NCI-H1436 (cell line): ENCODE measurements around the gene SGCA.

Experiments used
- DNase-seq: peaks from one replicate; lab custom pipeline; 2025; lab: John Stamatoyannopoulos, UW

Gene SGCA

DNA sequence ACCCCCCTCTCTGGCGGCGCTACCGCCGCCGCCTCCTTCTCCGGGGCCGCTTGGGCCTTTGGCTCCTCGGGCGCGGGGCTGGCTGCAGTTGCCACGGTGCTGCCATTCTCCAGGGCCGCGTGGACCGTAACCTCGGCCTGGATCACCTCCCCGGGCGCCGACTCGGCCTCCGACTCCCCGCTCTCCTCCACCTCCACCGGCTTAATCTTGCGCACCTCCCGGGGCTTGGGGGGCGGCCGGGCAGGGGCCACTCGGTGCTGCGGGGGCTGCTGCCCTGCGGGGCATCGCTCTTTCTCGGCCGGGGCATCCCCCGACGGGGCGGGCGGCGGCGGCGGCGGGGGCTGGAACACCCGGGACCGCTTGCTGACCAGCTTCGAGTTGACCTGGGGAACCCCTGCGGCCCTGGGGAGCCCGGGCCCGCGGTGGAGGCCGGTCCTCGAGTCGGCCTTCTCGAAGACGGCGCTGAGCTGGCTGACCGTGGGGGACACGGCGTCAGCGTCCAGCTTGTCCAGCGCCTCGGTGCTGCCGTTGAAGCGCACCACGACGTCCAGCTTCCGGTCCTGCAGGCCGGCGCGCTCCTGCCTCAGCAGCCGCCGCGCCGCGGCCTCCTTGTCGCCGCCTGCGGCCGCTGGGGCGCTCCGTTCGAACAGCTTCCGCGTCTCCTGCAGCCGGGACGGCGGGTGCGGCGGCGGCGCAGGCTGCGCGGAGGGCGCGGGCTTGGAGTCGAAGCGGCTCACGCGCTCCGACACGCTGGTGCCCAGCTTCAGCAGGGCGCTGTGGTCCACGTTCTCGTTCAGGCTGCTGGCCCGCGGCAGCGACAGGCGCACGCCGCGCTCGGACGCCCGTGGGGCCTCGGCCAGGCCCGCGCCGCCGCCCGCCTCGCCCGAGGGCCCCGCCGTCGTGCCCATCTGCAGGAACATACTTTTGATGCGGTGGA lies 16.1 kb upstream of the SGCA start:
- no peak for DNase-seq

DNA sequence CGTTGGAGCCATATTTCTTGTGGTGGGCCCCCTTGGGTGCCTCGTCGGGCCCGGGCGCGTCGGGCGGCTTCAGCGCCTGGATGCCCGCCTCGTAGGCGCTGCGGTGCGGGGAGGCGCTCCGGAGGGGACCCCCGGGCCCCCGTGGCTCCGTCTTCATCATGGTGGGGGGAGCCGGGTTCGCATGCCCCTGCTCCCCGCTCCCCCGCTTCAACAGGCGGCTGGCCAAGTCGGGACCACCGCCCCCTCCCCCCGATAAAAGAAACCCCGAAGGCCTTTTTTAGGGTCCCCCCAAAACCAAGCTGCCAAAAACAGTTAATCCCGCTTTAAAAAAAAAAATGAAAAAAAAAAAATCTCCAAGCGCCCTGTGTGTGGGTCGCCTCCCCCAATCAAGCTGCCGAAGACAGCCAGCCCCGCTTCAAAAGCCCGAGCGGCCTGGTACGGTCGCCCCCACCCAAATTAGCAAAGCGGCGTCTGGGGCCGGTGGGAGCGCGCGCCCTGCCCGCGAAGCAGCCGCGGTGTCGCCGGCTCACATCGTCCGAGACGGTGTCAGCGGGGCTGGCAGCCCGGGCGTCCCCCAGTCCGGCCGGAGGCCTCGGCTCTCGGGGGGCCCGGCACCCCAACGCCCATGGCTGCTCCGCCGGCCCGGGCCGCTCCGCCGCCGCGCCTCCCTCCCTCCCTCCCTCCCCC lies 15.3 kb upstream of the SGCA start, which contains the start of gene PPP1R9B:
PPP1R9B (minus strand) TSS at position 324 of the 687 bp plus-strand sequence; CDS start at position 160, 164 bp downstream.
- no peak for DNase-seq

DNA sequence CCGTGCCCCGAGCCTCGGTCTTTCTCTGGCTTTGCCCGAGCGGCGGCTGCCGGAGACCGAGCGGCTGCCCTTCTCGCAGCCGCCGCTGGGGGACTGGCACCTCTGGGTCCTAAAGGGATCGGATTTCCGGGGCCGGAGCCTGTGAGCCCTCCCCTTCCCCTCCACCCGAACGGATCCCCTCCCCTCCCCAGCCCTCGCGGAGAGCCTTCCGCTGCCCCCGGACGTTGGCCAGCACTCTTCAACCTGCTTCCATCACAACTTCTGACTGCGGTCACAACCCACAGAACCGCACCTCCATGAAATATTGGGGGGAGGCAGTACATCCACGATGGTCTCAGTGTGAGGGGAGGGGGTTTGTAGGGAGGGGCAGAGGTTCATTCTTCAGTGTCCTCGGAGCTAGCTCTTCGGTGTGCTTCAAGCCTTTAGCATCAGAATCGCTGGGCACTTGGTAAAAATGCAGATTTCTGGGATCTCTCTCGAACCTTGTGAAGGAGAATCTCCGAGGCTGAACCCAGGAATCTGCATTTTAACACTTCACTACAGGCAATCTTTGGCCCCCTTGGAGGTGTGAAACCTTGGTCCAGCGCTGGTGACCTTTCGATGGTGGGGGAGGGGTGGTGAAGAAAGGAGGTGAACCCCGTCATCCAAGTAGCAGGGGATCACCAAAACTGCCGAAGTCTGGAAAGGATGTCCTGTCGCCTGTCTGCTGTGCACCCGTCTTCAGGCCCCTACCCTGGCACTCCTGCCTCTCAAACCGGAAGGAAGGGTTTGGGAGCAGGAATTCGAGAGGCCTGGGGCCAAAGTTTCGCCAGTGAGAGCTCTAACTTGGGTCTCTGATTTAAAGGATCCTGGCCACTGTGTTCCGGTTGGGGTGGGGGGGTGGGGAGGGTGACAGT lies 14.5 kb upstream of the SGCA start:
- DNase-seq = peak; percentile 90

DNA sequence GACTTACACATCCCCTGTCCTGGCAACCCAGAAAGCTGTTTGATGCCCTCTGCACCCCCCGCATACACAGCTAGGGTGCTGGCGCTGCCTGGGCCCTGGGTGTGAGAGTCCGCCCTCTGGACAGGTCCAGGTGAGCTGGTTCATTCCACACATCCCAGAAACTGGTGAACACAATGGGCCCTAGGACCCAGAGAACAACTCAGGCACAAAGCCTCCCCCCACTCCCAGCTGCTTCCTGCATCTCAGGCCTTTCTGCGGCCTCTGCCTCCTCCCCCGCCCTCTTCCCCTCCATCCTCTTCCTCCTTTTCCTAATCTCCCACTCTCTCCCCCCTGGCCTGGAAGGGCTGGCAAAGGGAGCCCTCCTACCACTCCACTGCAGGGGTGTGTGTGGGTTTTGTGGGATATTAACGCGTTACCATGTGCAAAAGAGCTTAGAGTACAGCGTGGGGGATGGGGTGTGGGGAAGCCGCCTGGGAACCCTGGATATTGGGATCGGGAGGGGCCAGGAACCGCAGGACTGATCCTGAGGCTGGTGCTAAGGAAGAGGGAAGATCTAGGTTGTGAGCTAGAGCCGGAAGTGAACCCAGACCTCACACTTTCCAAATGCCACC lies 13.8 kb upstream of the SGCA start:
- DNase-seq = peak; percentile 69

DNA sequence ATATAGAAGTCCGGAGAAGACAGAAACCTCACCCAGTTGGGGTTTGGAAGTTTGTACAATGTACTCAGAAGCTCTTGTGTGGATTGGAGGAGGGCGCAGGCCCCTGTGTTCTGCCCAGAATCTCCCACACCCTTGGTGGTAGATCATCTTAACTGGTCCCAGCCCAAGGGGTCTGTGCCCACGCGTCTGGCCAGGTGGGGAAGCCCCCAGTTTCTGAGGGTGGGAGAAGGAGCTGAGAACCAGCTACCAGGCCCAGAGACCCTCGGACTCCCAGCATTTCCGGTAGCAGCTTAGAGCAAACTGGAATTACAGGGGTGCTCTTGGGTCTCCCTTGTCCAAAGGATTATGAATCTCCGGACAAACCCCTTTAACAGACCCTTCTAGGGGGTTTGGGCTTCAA lies 13.1 kb upstream of the SGCA start:
- DNase-seq = no peak

DNA sequence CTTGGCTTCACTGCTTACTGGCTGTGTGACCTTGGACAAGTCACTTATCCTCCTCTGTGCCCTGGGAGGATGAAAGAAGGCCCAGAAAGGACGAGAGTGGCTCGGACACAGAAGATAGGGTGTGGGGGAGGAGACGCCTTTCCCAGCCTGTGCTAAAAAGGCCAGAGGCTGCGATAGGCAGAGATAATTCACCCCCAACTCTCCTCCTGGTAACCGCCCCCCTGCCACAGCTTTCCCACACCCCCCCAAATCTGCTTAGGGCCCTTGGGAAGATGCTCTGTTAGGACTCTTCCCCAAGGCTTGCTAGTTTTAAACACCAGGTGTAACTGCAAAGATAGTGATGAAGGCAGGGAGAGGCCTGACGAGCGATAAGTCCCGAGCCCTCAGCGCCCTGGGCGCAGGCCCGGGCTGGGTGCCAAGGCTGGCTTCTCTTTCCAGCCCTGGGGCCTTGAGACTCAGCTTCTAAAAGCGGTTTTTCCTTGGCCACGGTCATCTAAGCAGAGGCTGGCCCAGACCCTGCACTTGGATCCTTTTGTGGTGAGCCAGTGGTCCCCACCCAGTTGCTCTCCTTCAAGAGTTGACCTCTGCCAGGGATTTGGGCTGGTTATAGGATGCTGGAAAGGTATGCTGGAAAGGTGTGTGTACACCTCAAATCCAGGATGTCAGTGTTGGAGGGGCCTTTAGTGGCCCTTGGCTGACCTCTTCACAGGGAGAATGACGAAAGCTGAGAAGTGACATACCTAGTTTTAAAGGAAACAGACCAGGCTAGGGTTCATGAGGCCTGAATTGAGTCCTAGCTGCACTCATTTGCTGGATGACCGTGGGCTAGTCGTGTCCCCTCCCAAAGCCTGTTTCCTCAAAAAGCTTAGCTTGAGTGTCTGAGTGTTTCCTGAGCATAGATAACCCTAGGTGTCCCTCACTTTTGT lies 11.9 kb upstream of the SGCA start:
- no peak for DNase-seq

DNA sequence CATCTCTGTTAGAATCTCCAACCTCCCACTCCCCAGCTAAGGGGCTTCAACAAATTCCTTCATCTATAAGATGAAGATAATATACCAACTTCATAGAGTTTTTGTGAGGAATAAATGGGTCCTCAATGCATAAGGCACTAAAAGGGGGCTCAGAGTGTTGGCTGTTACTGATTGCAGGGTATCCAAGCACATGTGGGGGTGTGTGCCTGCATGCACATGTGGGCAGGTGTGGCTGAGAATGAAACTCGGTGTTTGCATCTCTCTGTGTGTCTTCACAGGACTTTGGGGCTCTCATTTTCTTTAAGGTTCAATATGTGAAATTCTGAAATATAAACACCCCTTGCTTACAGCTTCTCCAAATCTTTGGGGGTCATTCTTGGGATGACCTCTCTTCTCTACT lies 11.2 kb upstream of the SGCA start:
- no peak for DNase-seq

DNA sequence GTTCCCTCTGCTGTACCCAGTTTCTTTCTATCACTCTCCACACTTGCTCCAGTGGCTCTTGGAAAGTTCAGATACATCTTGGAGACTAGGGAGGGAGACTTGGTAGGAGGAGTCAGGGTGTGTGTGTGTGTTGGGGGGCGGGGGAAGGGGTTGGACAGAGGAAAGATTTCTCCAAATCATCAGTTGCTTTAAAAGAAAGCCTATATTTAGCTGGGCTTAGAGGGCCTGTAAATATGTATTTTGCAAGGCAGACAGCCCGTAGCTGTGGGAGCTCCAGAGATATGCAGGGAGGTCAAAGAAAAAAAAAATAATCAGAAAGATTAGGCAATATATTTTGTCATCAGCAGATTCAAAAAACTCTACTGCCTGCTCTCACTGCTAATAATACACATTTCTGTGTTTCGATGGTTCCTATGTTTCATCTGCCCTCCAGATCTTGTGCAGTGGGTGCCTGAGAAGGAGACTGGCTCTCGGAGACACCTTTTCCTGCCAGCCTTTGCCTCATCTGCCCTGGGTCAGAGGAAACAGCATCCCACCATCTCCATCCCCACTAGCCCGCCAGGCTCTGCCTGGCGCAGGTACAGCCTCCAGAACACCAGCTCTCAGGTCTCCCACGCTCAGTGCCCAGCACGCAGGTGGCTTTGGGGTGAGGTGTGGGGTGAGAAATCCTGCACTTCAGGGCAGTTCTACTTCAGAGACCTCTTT lies 10.5 kb upstream of the SGCA start:
- DNase-seq = no peak

DNA sequence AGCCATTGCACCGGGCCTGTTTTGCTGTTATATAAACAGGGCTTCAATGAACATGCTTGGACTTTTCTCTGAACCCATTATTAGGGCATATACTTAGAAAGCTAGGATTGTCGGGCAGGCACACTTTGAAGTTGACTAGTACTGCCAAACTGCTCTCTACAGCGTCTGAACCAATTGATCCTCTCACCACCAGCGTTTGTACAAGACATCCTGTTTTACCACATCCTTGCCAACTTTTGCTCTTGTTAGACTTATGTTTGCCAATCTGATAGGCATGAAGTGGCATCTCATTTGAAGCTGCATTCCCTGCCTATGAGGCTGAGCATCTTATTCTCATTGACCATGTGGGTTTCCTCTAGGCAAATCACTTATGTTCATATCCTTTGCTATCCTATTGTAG lies 7.9 kb upstream of the SGCA start:
- no peak for DNase-seq

DNA sequence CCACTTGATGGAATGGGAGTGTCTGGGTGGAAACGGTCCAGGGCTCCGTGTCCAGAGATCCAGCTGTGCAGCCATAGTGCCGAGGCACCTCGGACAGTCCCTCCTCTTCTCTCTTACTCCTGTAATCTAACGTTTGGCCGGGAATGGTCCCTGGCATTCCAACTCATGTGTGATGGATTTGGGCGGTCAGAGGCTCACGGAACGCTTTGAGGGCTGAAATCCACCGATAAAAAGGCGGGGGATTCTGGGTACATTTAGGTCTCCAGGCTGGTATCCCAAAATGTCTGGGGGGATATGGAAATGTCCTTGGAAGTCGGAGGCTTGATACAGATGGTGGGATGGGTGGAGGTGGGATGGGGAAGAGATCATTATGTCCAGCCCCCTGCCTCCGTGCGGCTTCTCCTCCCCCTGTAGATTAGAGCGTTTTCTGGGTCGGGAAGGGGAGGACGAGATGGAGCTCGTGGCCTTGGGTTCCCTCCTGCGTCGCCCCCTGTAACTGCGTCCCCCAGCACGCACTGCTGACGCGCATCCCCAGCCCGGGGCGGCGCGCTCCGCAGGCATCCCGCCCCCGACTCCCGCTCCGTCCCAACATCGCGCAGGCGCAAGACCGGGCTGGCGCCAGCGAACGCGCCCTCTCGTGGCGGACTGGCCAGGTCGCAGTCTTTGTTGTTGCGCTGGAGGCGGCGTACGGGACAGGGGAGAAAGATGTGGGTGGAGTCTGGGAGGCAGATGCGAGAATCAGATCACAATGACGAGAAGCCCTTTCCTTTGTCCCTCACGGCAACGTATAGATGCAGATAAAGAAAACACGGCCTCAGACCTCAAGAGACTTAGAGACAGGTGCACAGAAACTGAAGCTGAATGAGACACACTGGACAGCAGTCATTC lies 4.5 kb upstream of the SGCA start:
- DNase-seq = peak; percentile 96

DNA sequence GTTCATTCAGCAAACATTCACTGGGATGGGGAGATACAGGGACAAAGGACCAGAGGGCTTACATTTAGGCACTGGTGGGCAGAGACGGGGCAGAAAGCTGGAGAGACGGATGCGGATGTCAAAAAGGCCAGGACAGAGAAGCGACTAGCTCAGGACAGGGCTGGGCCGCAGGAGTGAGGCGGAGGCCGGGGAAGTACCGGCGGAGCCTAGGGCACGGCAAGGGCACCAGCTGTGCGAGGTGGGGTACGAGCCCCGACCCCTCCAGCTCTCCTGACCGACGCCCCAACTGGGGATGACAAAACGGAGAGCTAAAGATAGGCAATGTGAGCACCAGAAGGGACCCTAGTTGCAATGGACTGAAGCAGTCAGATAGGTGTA lies 3.9 kb upstream of the SGCA start:
- DNase-seq = no peak

DNA sequence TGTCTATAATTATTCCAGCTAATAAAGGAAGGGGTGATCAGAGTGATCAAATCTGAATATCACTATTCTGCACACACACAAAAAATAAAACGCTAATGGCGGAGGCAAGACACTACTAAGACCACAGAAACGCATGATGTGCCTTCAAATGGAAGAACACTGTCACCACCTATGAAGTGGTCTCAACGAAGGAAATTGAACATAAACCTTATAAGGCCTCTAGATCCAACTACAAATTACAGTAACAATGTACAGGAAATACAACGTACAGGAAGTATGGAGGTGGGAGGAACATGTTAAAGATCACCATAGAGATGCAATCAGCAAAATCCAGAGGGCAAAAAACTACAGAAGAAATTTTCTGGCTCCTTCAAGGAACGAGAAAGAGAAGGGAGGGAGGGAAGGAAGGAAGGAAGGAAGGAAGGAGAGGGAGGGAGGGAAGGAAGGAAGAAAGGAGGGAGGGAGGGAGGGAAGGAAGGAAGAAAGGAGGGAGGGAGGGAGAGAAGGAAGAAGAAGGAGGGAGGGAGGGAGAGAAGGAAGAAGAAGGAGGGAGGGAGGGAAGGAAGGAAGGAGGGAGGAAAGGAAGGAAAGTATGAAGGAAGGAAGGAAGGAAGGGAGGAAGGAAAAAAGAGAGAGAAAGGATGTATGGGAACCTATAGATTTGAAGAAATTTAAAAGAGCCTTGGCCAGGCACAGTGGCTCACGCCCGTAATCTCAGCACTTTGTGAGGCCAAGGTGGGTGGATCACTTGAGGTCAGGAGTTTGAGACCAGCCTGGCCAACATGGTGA lies 3.1 kb upstream of the SGCA start:
- no peak for DNase-seq

DNA sequence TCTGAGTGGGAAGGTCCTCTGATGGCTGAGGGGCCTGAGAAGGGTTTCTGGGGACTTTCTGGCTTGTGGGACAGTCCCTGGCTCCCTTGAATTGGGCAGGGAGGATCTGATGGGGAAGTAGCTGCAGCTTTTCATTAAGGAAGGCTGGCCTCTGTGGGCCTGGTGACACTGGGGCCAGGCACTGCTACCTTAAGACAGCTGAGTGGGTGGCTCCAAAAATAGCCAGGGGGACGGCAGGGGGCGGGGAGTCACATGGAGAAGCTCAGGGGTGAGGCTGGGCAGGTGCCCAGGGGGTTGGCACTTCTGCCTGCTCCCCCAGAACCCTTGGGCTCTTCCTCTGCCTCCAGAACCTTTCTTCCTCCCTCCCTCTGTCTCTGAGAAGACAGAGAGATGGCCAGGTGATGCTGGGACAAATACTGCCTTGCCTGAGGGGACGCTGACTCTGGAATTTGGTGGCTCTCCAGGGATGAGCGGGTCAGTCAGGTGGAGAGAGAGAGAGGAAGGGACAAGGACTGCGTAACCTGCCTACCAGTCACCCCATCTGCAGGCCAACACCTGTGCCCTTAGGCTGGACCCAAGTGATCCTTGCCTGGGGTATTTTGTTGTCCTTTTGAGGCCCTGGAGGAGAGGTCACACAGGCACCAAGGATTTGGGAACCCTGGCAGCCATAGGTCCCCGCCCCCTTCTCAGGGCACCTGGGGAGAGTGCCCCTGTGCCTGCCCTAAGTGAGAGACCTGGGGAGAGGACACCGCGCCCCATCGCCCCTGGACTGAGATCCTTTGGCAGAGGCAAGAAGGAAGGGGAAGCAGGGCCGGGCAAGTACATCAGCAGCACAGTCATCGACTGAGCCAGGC lies 1.7 kb upstream of the SGCA start:
- no peak for DNase-seq

DNA sequence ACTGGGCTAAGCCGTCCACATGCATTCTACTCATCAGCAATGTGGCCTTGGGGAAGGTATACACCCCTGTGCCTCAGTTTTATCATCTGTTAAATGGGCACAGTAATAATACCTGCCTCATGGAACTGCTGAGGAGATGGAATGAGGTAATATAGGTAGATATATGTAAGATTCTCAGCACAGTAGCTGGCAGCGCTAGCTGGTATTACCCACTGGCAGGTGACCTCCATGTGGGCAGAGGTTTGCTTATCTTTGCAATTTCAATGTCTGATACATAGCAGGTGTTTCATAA lies 1.2 kb upstream of the SGCA start:
- DNase-seq = no peak

DNA sequence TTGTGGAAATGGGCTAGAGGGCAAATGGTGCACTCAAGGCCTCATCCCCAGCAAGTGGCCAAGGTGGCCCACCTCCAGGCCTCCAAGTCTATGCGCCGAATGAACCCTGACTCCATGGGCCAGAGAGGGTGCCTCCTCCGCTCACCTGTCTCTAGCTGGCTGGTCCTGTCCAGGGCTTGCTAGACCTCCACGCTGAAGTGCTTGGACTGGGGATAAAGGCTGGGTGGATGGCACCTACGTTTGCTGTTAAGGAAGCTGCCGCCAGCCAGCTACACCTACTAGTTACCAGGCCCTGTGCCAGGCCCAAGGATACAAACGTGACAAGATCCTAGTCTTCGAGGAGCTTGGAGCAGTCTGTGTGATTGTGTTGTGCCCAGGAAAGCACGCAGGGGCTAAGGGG lies 739 bp upstream of the SGCA start:
- DNase-seq = no peak

DNA sequence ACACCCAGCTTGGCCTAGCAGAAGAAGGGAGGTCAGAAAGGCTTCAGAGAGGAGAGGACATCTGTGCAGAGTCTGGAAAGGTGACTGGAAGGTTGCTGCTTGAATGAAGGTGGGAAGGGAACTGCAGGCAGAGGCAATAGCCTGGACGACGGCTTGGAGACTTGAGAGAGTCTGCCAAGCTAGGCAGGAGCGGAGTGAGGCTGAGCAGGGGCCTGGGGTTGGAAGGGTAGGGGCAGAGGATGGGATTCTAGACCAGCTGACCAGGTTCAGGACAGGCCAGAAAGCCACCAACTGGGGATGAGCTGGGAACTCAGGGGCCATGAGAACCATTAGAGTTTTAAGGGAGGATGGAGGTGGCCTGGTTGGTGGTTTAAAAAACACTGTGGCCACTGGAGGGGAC lies 339 bp upstream of the SGCA start:
- no peak for DNase-seq

DNA sequence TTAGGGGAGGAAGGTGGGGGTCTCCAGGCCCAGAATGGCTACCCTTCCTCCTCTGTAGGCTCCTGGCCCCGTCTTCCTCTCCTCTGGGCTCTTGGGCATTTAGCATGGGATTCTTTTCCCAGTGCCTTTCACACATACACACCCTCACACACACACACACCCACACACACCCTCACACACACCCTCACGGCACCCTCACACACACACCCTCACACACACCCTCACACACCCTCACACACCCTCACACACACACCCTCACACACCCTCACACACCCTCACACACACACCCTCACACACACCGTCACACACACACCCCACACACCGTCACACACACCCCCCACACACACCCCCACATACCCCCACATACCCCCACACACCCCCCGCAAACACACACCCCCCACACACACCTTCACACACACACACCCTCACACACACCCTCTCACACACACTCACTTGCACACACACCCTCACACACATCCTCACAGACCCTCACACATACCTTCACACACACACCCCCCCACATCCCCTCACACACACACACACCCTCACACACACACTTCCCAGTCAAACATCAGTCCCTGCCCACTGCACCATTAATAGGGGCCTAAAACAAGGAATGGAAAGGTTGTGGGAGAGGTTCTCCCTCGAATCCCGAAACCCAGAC lies 845 bp downstream of the SGCA start:
- no peak for DNase-seq
